H1 (cell line): ENCODE measurements around the gene CREB3L1. TPM values are rescaled to one million over a fixed set of nuclear protein-coding genes. Genes with fewer than 3 reads are reported as not detected.

Source experiments
- CHD1 ChIP-seq: IDR thresholded peaks from 2 replicates; pipeline ENCODE4 v1.6.1; 2012; ENCODE audit warnings: low read depth, low read length, improper control_type of control experiment
- CREB1 ChIP-seq: IDR thresholded peaks from 2 replicates; pipeline ENCODE4 v1.6.1; 2012; ENCODE audit warnings: inconsistent platforms
- EP300 ChIP-seq, 2 experiments: IDR thresholded peaks; 1 replicate in 1 of 2; 2 replicates in 1 of 2; pipeline ENCODE4 v1.6.1; 2011 to 2012; ENCODE audit warnings: low read depth in 2 of 2, low read length in 2 of 2, mild to moderate bottlenecking in 2 of 2, borderline replicate concordance in 1 of 2, inconsistent platforms in 1 of 2, moderate library complexity in 1 of 2
- JUN ChIP-seq: IDR thresholded peaks from 2 replicates; pipeline ENCODE4 v1.6.1; 2011; ENCODE audit warnings: low read depth, mild to moderate bottlenecking, improper control_type of control experiment, low read length
- KDM1A ChIP-seq: fragments of 200-600, 300-600 bp; sonication (generic); IDR thresholded peaks from 2 replicates; pipeline ENCODE4 v1.7.1; 2016; ENCODE audit warnings: mild to moderate bottlenecking, low read length, borderline replicate concordance
- NANOG ChIP-seq: IDR thresholded peaks from 2 replicates; pipeline ENCODE4 v1.6.1; 2011; ENCODE audit warnings: low read length, low read depth, mild to moderate bottlenecking, inconsistent platforms; ENCODE audit not compliant: insufficient read depth, poor library complexity, severe bottlenecking
- SIRT6 ChIP-seq: IDR thresholded peaks from one replicate; pipeline ENCODE4 v1.7.1; 2012; ENCODE audit warnings: low read length, inconsistent platforms
- SP2 ChIP-seq: IDR thresholded peaks from 2 replicates; pipeline ENCODE4 v1.6.1; 2012; ENCODE audit warnings: mild to moderate bottlenecking, low read length, inconsistent platforms
- TEAD4 ChIP-seq: IDR thresholded peaks from 2 replicates; pipeline ENCODE4 v1.6.1; 2012; ENCODE audit warnings: low read depth, low read length, inconsistent platforms, mixed read lengths
- YY1 ChIP-seq: IDR thresholded peaks from 2 replicates; pipeline ENCODE4 v1.6.1; 2011; ENCODE audit warnings: low read depth, mild to moderate bottlenecking, low read length
- ZNF274 ChIP-seq: IDR thresholded peaks from 2 replicates; pipeline ENCODE4 v1.7.0; 2012; ENCODE audit warnings: low read length, borderline replicate concordance; ENCODE audit errors: extremely low read depth
- polyA plus RNA-seq, 7 experiments: library from polyadenylated mRNA; depleted of rRNA in 3 of 7; stranded (reverse) in 5 of 7; unstranded in 2 of 7; fragments of >200 nt in 5 of 7; fragments of 200-250 nt in 2 of 7; gene quantifications; 1 replicate in 5 of 7; 2 replicates in 1 of 7; 4 replicates in 1 of 7; pipeline versions ENCODE4 v1.2.1 to v1.2.3, GENCODE V29; 2011 to 2013; ENCODE audit warnings: missing spikeins in 2 of 7, mixed read lengths in 2 of 7
- total RNA-seq: library from RNA; stranded (reverse); fragmentation: NEBNext Ultra II Directional; extraction: Animal tissue kit (Norgen Biotek cat#: 25700); gene quantifications from 2 replicates; pipeline ENCODE4 v1.2.1, GENCODE V29; 2021
- TF ChIP-seq, protein P1 (sequence below): IDR thresholded peaks from 2 replicates; pipeline ENCODE4 v1.6.1; 2011; ENCODE audit warnings: low read depth, mild to moderate bottlenecking, low read length; ENCODE audit not compliant: insufficient read depth

The CREB3L1 gene
- total and polyA plus RNA-seq, 2 of the 8 experiments (the other 6 are each of a cell fraction or from before 2014, with no cell fraction given) = 4.1 to 12.7 TPM

DNA sequence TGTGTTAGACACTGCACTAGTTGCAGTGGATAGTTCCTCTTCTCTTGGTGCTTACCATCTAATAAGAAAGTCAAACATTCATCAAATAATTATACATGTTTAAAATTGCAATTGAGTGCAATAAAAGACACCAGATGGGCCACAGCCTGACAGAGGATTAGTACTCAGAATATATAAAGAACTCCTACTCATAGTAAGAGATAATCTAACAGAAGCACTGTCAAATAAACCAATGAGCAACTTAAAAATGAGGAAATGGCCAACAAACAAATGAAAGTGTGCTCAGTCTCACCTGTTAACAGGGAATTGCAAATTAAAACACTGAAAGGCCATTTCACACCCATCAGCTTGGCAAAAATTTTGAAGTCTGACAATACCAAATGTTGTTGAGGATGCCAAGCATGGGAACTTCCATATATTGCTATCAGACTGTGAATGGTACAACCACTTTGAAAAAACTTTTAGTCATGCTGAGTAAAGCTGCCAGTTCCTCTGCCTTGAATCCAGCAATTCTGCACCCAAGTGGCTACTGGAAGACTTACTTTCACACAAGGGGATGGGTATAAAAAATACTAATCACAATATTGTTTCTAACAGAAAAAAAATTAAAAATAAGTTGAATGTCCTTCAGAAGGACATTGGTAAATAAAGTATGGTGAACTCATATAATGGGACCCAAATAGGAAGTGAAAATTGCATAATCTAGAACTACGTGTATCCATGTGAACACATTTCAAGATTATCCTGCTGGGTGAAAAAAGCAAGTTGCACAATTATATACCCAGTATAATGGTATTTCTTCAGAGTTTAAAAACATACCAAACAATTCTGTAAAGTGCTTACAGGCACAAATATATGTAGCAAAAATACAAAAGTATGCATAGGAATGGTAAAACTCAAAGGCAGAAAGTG, 41.4 kb upstream of the CREB3L1 start (continued):
- no peak for TF ChIP-seq YY1
- TF ChIP-seq NANOG = no peak
- TF ChIP-seq CHD1 = no peak
- no peak for TF ChIP-seq EP300 (IDR thresholded peaks at IDR 0.05; ENCODE audit: borderline replicate concordance in 1 of 2, low read depth in 2 of 2, low read length in 2 of 2)
- no peak for TF ChIP-seq TEAD4
- no peak for TF ChIP-seq SIRT6
- no peak for TF ChIP-seq CREB1
- no peak for TF ChIP-seq SP2
- TF ChIP-seq ZNF274 = no peak
- TF ChIP-seq KDM1A = no peak
- TF ChIP-seq, protein P1, sequence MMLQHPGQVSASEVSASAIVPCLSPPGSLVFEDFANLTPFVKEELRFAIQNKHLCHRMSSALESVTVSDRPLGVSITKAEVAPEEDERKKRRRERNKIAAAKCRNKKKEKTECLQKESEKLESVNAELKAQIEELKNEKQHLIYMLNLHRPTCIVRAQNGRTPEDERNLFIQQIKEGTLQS = no peak
- TF ChIP-seq JUN = no peak
- TF ChIP-seq, all 59 proteins: peak for 0
